ENCODE data around the gene FARS2. TPM values are rescaled to one million over a fixed set of nuclear protein-coding genes. Genes with fewer than 3 reads are reported as not detected.

FARS2 gene
- total and polyA plus RNA-seq, 2 donors (not counting 3 experiments of a cell fraction or from before 2014, with no cell fraction given), result 20.2 to 20.5 TPM

GRCh38 chr6:5580736-5581581, 319.6 kb downstream of the FARS2 start:
- H3K4me3 ChIP-seq (replicated peaks in 1 of 3; ENCODE audit: insufficient read depth in 1 of 3, low read depth in 1 of 3, low read length in 3 of 3), result no peak overlapping the region
- H3K79me2 ChIP-seq (ENCODE audit: control insufficient read depth, insufficient read depth, low read length), result no peaks in the 10 kb centered on the region
- no peaks in the 10 kb centered on the region for H4K20me1 ChIP-seq (replicated peaks; ENCODE audit: control insufficient read depth, extremely low read depth, insufficient read depth, low read length)
- intact Hi-C loops (cut with micrococcal nuclease) (no loop called here), dilution Hi-C loops (cut with MboI; ENCODE audit: extremely low pct_ligation_motif_present, low sequenced_read_pairs) (no loop called here)
- no peak overlapping the region for H3K4me2 ChIP-seq (ENCODE audit: insufficient read depth, low read length)
- H2AFZ ChIP-seq (ENCODE audit: low read depth, low read length), result no peak overlapping the region
- H3K9me1 ChIP-seq (replicated peaks; ENCODE audit: control insufficient read depth, extremely low read depth, insufficient read depth, low read length), result no peaks in the 10 kb centered on the region
- no peaks in the 10 kb centered on the region for H3K9me3 ChIP-seq (replicated peaks; ENCODE audit: control insufficient read depth, insufficient read depth, low read length)
- DNase-seq (ENCODE audit: low read depth, low spot score) (no peak), FAIRE-seq (no peak)
- no peak overlapping the region for H3K9ac ChIP-seq (replicated peaks; ENCODE audit: extremely low read depth, insufficient read depth, low read length)
- TF ChIP-seq JUN (IDR thresholded peaks at IDR 0.05; ENCODE audit: borderline replicate concordance, insufficient read depth, insufficient read length, low read depth) (no peak), POLR2A (IDR thresholded peaks at IDR 0.05; ENCODE audit: low read depth, low read length) (no peak), POLR2AphosphoS5 (IDR thresholded peaks at IDR 0.05; ENCODE audit: insufficient read depth, low read depth, low read length) (no peak), EZH2 (IDR thresholded peaks at IDR 0.05; ENCODE audit: borderline replicate concordance, low read depth, low read length, severe bottlenecking) (no peak), MAX (IDR thresholded peaks at IDR 0.05; ENCODE audit: insufficient read depth, insufficient read length) (no peak), CTCF (IDR thresholded peaks at IDR 0.05; ENCODE audit: extremely low read depth in 1 of 2, insufficient read depth in 1 of 2, low read depth in 1 of 2, low read length in 2 of 2) (no peak), GATA2 (IDR thresholded peaks at IDR 0.05; ENCODE audit: insufficient read depth, insufficient read length, low read depth, low read length) (no peak), MYC (IDR thresholded peaks at IDR 0.05; ENCODE audit: low read depth, low read length) (no peak), FOS (IDR thresholded peaks at IDR 0.05; ENCODE audit: borderline replicate concordance, insufficient read depth, low read length) (no peak)
- CTCF ChIA-PET, result no interaction called here
- no peaks in the 10 kb centered on the region for H3K27me3 ChIP-seq (ENCODE audit: control insufficient read depth in 2 of 2, insufficient read depth in 2 of 2, low read length in 2 of 2)
- no peak overlapping the region for H3K27ac ChIP-seq (ENCODE audit: insufficient read depth, low read depth, low read length)
- H3K36me3 ChIP-seq (ENCODE audit: control insufficient read depth in 2 of 2, extremely low read depth in 1 of 2, insufficient read depth in 2 of 2, low read length in 2 of 2), result no peaks in the 10 kb centered on the region
- BruUV-seq (replicated peaks), result no TSS peak
- POLR2A ChIA-PET, result no interaction called here
- H3K4me1 ChIP-seq (ENCODE audit: control insufficient read depth, extremely low read depth, insufficient read depth, low read length), result no peaks in the 10 kb centered on the region
